CD1c-positive myeloid dendritic cell (primary cell): Measurements from ENCODE around the gene SST.
"Not testable (repeated sequence)": the region's sequence is repeated elsewhere in the genome, so short reads cannot be mapped to it uniquely, and the experiment has no call there.

ENCODE experiments used
- DNase-seq: peaks from one replicate; pipeline ENCODE4 v3.0.0-alpha.2; 2016; ENCODE audit errors: extremely low spot score

The SST gene

GRCh38 chr3:187684444-187684843 lies 14.2 kb upstream of the SST start:
- no peak for DNase-seq

DNA sequence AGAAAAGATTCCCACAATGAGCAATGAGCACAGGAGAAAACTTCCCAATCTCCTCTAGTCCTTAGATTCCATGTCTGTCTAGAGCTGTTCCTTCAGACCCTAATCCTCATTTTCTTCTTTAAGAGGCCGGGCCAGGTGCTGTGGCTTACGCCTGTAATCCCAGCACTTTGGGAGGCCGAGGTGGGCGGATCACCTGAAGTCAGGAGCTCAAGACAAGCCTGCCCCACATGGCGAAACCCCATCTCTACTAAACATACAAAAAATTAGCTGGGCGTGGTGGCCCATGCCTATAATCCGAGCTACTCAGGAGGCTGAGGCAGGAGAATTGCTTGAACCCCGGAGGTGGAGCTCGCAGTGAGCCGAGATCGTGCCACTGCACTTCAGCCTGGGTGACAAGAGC lies 11.6 kb upstream of the SST start:
- not testable (repeated sequence) for DNase-seq

GRCh38 chr3:187679638-187680396 lies 9.6 kb upstream of the SST start:
- peak; percentile 71 for DNase-seq

DNA sequence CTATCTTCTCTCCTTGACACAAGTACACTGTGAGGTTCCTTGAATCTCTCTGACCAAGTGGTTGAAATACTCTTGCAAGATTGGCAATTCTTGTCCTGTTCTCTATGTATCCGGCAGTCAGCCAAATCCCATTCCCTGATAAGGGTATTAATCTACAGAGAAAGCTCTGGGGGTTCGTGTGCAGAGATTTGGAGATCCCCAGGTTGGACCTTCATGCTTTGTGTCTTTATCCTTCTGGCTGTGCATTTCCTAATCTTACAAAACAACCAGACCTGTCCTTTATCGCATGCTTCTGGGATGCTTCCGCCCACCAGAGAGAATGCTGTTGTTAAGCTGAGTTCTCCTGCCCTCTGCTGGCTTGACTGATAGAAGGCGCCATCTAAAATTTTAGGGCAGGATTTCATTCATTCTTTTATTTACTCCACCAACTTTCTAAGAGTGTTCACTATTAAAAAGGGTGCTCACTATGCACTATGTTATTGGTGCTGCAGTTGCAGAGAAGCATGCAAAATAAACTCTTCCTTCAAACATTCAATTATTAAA lies 8.6 kb upstream of the SST start:
- peak; percentile 61 for DNase-seq

DNA sequence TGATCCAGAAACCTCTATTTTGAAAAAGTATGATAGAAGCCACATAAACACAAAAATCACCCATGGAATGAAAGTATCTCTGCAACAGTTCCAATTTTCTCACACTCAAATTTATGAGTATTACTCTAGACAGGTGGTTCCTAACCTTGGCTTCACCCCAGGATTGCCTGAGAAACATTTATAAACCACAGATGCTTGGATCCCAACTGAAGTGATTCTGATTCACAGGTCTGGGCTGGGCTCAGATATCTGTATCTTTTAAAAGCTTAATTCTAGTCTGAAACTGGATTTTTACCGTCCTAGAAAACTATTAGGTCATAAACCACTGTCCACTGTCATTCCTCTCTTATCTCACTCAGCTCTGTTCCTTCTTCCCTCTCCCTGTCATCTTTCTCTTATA lies 7.4 kb upstream of the SST start:
- DNase-seq: no peak

GRCh38 chr3:187673012-187673411 lies 2.8 kb upstream of the SST start:
- no peak for DNase-seq

- DNase-seq: no peak
Observed at GRCh38 chr3:187667526-187667925, 2.7 kb downstream of the SST start.

DNA sequence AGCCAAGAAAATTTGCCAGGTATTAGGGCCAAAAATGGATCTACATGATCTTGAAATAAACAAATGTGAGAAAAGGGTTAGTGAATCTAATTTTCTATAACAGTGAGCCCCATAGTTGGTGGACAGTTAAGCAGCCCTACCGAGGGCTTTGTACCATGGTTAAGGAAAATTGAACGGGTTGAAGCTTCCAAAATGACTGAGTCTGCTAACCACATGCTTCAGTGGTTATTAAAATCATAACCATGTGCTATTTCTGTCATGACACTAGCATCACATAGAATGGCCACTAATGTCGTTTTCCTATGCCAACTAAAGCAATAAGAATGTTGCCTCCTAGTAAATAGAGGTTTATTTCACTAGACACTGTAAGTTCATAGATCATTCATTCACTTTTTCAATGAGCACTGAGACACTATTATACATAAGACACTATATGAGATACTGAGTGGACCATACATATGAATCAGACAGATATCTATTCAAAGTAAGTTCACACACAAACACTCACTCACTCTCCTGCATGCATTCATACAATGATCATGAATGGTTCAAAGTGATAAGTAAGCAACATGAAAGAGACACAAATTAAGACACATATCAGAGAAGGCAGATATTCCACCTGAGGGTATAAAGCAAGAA lies 4.3 kb downstream of the SST start:
- DNase-seq: no peak

DNA sequence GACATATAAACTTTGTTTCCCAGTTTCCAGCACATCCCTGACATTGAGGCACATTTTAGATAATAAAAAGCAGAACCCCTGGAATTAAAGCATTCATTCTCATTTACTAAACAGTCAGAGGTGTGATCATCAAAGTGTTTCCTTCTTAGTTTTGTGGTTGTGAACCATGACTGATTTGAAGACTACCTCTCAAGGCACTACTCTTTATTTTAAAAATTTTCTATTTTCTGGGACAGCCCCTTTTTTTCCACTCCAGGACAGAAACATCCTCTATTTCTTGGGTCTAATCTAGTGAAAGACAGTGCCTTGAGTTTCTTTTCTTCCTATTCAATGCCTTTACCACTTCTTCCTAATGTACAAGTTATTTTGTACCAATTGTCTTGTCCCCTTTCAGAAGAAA lies 5.2 kb downstream of the SST start:
- no peak for DNase-seq

- peak; percentile 23 for DNase-seq
Observed at GRCh38 chr3:187662848-187663409, 7.3 kb downstream of the SST start.

DNA sequence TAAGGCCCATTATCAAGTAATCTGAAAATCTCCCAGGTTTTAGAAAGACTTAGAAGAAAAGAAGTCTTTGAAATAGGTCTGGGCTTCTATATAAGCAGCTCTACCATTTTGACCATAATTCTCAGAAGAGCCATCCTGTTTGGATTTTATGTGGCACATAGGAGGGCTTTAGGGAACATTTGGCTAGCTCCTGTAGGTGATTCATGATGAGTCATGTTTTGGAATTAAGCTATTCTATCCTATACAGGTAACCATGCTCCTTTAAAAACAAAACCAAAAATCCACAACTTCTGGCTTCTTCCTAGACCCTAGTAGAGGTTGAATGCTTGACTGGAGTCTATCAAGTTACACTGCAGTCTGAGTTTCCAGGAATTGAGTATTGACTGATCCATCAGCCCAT lies 8.9 kb downstream of the SST start:
- no peak for DNase-seq

DNA sequence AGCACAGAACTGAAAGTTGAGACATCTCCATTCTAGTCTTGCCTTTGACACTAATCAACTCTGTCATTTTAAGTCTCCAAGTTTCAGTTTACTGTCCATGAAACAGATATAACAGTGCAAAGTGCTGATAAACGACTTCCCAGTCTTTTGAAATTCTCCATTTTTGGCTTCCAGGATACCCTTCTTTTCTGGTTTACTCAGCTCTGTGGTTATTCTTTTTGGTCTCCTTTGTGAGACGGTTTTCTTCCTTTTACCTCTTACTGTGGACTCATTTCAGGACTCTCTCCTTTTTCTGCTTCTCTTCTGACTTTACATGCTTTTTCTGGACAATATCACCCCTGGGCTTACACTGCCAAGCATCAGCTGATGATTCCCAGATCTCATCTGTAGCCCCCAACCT lies 18.9 kb downstream of the SST start:
- no peak for DNase-seq

DNA sequence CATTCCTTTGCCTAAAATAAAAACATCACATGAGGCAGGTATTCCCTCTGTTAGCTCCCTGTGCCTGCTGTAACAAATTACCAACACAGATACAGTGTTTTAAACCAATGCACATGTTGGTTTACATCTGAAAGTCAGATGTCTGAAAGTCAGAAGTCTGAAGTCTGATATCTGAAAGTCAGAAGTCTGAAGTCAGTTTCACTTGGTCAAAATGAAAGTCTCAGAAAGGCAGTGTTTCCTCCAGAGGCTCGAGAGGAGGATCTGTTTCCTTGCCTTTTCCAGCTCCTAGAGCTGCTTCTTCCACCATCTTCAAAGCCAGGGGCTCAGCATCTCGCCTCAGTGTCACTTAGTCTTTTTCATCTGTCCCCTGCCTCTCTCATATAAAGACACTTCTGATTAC lies 22.0 kb downstream of the SST start:
- DNase-seq: no peak

DNA sequence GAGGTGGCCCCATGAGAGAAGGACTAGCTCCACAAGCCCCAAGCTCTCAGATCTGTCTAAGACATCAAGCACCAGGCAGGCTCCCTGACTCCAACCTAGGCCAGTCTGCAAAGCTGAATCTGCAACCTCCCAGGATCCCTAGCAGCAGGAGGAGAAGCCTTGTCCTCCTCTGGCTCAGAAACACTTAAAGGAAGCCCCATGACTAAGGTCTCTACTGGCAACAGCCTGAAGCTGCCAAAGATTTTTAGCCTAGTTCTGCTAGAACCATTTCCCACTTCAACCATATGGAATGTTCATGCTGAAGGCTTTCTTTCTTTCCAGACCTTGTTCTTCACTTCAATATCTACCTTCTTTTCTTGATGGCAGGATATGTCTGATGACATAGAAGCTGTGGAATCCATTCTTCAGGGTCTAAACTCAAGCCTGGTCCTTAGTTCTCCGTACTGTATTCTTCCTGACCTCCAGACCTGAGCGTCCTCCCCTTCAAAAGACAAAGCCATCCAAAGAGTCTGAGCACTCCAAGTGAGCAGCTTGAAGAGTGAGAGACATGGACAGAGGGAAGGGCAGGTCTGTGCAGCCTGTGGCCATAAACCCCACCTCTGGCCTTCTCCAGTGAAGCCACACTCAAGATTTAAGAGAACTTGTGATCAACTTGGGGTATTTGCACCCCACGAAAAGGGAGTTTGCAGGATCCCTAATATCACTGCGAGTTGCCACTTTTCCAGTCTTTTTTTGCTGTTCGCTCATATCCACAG lies 23.1 kb downstream of the SST start:
- DNase-seq: no peak

- not testable (repeated sequence) for DNase-seq
Observed at GRCh38 chr3:187645379-187645778, 24.8 kb downstream of the SST start.

- DNase-seq: no peak
Observed at GRCh38 chr3:187642861-187643260, 27.3 kb downstream of the SST start.

DNA sequence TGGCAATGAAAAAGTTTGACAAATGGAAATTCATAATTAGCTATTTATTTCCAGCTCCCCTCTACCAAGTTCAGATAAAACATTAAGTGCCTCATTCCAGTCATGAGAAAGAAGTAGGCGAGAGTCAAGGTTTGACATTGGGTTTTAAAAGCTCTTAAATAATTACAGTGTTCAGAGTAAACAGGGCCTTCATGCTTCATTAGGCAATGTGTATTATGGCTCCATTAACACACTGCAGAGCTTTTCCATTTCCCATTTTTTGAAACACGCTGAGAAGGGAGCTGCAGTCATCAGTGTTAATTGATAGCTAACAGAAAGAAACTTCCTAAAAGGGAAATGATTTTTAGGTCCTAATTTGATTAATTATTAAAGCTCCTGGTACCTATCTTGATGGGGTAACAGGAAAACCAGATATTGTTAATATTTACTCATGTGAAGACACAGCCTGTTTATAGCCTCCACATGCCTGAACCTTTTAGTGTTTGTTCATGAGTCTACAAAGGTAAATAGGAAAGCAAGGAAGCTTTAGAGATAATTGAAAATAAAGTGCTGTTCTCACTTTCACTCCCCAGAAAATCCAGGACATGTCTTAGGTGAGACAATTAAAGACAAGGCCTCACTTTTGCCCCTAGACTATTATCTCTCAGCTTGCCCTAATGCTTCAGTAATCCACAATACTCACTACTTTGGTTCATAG lies 28.7 kb downstream of the SST start:
- DNase-seq: no peak

GRCh38 chr3:187640569-187641059 lies 29.6 kb downstream of the SST start:
- DNase-seq: no peak

DNA sequence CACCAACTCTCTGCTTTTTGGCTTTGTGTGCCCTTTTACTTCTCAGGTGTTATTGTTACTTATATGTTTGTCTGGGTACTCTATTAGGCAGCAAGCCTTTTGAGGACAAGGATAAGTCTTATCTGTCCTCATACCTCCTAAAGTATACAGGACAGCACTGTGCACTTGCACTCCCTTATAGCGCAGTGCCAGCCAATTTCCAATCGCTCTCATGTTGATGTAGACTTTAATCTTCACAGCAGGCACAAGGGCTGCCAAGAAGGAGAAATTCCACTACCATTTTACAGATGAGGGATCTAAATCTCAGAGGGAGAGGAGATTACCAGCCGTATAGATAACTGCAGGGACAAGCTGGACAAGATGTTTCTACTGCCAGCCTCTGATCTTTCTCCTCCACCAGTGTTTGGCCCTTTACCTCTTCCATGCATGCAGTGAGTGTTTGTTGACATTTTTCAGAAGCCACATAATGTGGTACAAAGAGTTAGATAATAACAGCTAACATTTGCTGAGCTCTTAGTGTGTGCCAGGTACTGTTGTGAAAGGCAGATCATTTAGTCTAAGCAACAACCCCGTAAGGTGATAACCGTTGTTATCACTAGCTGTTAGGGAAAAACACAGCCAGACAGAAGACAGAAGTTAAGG lies 30.1 kb downstream of the SST start:
- no peak for DNase-seq

- no peak for DNase-seq
Observed at GRCh38 chr3:187636528-187636927, 33.7 kb downstream of the SST start.

DNA sequence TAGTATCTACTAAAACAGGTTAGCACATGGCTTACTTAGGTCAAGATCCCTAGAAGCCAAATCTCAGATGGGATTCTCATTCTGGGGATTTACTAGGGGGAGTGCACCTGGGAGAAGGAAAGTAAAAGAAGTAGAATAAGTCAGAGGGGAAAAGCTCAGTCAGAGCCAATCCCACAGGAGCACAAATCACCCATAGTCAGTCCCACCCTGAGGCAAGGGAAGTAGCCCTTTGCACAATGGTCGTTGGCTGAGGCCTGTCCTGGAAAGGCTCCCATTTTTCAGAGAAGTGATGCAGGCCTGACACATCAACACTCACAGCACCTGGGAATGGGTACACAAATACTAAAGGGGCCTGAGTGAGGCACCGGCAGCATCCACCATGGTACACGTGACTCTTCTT lies 39.8 kb downstream of the SST start:
- DNase-seq: no peak
